ENCODE data around the gene ATP10B. TPM values are rescaled to one million over a fixed set of nuclear protein-coding genes. Genes with fewer than 3 reads are reported as not detected.

Gene ATP10B
- total and polyA plus RNA-seq, 12 donors = 0.03 to 0.35 (median 0.13) TPM; not detected in 4

- TF ChIP-seq POLR2A (IDR thresholded peaks at IDR 0.05) = no peak
- TF ChIP-seq CTCF (IDR thresholded peaks at IDR 0.05) = no peak
- DNase-seq = no peak
- Histone ChIP-seq H3K36me3 (replicated peaks in 1 of 2) (no peaks in the 10 kb centered on the region), H3K27ac (no peak overlapping the region), H3K9me3 (replicated peaks in 1 of 3) (no peaks in the 10 kb centered on the region), H3K4me3 (no peak overlapping the region), H3K4me1 (replicated peaks in 1 of 2) (peaks cover 0 to 4% of the 10 kb centered on the region in 2 donors), H3K27me3 (no peaks in the 10 kb centered on the region)
- intact Hi-C loops (cut with DNase I) = no loop called here
Measured at GRCh38 chr5:160513485-160513884, 338.5 kb downstream of the ATP10B start.

Measured in adrenal gland (tissue), 12 donors.